GM21723 (cell line): ENCODE results near the gene KRT40.

Source experiments
- ATAC-seq: cut with Tn5 transposase; IDR thresholded peaks from one replicate; pipeline ENCODE4 v1.9.1; 2021; ENCODE audit warnings: mild to moderate bottlenecking, moderate library complexity; ENCODE audit not compliant: unreplicated experiment

KRT40 gene

GRCh38 chr17:40953881-40954280 lies 30.2 kb downstream of the KRT40 start:
- ATAC-seq = no peak

DNA sequence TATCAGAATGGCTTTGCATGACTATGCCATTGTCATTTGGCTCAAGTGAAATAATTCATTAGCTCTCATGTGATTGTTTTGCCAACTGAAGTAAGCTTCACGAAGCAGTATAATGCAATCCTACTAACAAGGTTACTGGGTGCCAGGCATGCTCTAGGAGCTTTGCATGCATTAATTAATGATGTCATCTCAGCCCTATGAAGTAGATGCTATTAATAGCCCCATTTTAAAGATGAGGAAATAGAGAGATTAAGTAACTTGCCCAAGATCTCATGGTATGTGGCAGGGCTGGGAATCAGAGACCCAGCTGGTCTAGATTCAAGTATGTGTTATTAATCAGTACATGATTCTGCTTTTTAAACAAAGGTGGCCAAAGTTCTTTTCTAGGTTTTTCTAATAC lies 31.5 kb downstream of the KRT40 start:
- no peak for ATAC-seq

DNA sequence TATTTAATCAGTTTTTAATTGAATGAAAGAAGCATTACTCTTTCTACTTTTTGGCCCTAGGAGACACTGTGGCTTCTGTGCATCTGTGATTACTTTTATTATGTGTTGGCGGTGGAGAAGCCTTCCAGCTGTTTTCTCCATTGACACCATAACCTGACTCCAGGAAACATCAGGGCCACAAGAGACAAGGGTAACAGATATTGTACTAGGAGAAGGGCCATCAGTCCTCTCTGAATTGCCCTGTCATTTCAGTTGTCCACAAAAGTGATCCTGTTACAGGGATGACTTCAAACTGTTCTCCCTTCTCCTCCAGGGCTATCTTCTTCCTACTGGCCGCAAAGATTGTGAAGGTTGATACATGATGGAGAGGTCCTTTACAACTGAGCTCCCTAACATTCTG lies 32.0 kb downstream of the KRT40 start:
- no peak for ATAC-seq

GRCh38 chr17:40951011-40951622 lies 33.0 kb downstream of the KRT40 start:
- ATAC-seq = no peak

DNA sequence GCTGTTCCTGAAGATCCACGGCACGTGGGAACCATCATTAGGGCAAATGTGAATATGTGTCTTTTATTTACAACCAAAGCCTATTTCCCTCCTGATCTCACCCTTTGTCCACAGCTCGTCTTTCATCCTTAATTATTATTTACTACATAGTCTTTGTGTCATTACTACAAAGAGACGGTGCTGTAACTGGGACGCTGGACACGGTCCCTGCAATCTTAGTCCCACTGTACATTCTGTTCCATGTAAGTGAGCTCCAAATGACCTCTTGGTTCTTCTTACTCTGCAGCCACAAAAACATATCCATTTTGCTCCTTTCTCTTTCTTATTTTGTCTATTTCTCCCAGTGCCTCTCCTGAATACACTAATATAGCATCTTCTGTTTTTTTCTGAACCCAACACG lies 34.0 kb downstream of the KRT40 start:
- ATAC-seq = no peak

DNA sequence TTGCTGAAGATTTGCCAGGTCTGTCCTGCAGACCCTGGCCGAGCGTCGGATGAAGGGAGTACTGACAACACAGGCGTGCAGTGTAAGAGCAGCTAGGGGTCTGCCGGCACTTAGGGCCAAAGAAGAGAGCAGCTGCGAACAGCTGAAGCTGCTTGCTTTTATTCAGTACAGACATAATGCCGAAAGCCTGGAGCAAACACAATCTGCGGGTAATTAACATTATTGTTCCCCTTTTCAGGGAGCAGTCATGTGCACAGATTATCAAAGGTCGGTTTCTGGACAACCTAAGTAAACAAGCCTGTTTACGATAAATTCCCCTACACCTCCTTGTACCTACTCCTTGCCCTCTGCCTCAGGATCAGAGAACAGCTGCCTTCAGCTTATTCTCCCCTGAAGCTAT lies 34.7 kb downstream of the KRT40 start:
- no peak for ATAC-seq

- ATAC-seq = no peak
Measured at GRCh38 chr17:40947929-40948328, 36.2 kb downstream of the KRT40 start.

DNA sequence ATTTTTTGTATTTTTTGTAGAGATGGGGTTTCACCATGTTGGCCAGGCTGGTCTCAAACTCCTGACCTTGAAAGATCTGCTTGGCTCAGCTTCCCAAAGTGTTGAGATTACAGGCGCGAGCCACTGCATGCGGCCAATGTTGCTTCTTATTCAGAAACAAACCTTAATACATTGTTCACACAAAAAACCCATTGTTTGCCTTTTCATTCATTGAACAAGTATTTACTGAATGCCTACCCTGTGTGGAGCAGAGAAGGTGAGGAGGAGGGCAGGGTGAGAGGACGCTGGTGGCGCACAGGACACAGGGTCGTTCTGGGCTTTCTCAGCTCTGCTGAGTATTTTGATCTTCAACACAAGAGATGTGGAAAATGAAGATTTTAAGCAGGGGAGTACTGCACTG lies 38.7 kb downstream of the KRT40 start:
- ATAC-seq = no peak

DNA sequence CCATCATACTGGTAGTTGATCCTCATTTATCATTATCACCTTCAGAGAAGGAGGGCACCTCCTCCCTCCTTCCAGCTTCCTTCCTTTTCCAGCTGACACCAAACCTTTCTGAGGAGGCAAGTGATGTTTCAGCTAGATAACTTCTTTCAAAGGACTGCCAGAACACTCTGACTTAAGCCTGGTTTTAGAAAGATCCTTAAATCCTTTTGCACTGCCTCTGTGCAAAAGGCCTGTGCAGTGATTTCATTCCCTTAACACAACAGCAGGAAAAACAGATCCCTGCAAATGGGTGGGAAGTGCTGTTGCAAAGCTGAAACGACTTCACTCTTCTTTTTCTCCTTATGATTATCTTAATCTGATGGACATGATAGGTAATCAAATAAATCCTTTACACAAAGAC lies 39.6 kb downstream of the KRT40 start:
- no peak for ATAC-seq

DNA sequence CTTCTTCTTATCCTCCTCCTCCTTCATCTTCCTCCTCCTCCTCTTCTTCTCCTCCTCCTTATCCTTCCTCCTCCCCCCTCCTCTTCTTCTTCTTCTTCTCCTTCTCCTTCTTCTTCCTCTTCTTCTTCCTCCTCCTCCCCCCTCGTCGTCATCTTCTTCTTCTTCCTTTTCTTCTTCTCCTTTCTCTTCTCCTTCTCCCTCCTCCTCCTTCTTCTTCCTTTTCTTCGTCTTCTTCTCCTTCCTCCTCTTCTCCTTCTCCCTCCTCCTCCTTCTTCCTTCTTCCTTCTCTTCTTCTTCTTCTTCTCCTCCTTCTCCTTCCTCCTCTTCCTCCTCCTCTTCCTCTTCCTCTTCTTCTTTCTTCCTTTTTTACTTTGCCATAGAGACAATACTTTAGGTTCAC lies 41.6 kb downstream of the KRT40 start:
- no peak for ATAC-seq

- no peak for ATAC-seq
Measured at GRCh38 chr17:40940266-40940665, 43.9 kb downstream of the KRT40 start.

DNA sequence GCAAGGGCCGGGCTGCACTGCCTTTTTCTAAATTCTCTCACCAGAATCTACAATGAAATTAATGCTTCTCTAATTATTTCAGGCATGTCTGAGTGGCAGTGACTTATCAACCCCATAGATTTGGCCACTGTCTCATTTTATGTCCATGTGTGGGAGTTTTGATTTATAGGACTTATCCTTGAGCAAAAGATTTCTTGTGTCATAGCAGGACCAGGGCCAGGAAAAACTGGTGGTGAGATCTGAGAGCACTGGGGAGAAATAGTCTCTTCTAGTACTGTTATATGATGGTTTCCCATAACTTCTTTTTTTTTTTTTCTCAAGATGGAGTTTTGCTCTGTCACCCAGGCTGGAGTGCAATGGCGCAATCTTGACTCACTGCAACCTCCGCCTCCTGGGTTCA lies 45.1 kb downstream of the KRT40 start:
- no peak for ATAC-seq

DNA sequence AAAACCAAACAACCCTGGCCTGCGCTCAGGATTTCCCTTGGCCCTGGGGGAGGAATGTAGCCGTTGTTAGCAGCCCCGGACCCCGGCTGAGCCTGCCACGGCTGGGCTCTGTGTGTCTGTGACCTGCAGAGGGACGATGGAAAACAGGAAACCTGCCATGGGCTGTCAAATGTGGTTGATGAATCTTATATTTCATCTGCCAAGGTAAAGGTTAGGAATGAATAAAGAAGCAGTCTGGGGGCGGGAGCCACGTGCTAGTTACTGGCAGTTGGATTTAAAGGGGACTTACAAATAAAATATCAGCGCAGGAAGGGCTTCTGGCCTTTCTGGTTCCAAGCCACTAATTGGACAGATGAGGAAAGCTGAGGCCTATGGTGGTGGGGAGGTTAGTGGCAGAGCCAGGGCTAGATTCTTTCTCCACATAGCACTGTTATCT lies 46.7 kb downstream of the KRT40 start, which contains the start of gene KRT23:
Gene KRT23, minus strand, starts transcription at position 263 of the 436 bp plus-strand sequence. CDS start 1,043 bp downstream, outside the sequence.
- ATAC-seq = no peak

- ATAC-seq = no peak
Measured at GRCh38 chr17:40936976-40937375, 47.1 kb downstream of the KRT40 start.

DNA sequence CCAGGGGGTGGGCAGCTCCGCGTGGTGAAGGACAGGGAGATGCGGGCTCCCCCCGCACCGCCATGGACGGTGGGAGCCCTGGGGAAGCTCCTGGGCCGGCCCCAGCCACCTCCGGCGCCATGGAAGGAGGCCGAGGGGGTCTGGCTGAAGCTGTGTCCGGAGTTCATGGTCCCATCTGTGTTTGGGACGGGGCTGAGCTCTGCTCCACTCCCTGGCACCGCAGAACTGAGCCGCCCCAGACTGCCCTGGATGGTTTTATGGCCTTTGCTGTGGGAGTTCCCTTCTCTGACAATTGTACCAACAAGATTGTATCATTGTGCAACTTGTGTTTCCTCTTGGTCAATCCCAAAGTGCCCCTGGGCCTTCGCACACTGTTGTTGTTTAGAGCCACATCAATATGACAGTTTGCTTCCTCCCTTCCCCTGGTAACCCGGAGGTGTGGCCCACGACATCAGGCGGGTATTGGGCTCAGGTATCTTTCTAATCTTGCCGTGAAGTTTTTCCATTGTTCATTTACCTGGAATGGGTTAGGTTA lies 47.6 kb downstream of the KRT40 start:
- no peak for ATAC-seq

DNA sequence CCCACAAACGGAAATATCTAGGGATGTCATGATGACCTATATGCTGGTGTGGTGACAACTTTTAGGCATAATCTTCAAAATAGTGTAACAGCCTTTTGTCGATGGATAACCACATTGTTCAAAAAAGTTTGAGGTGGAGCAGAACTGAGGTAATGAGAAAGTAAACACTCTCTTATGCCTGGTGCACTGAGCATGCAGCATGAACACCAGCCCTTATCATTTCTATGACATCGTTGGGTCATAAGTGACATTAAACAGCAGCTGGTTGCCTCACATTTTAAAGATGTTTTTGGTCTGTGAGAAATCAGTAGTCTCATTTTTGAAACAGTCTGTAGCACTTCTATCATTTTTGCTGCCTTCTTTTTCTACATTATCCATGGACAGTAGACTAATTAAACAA lies 48.5 kb downstream of the KRT40 start:
- no peak for ATAC-seq

- ATAC-seq = no peak
Measured at GRCh38 chr17:40932608-40933007, 51.5 kb downstream of the KRT40 start.

DNA sequence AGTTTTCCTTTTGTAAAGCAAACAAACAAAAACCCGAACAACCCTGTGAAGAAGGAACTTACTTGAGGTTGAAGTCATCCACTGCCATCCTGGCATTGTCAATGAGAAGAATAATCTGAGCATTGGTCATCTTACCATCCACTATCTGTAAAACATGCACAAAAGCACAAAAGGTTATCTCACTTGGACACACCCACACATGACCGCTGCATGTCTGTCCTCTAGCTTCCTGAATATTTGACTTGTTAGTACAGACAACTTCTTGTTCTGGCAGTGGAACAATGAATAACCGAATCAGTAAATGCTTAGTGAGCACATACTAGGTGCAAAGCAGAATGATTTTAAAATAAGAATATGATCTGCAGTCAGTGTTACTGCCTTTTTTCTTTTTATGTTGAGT lies 52.8 kb downstream of the KRT40 start:
- no peak for ATAC-seq
